GM18867 (cell line): Measurements from ENCODE around the gene EIF5A.

Experiments used
- ATAC-seq: cut with Tn5 transposase; IDR thresholded peaks from one replicate; pipeline ENCODE4 v1.9.1; 2021; ENCODE audit warnings: mild to moderate bottlenecking, moderate library complexity; ENCODE audit not compliant: unreplicated experiment

Gene EIF5A

DNA sequence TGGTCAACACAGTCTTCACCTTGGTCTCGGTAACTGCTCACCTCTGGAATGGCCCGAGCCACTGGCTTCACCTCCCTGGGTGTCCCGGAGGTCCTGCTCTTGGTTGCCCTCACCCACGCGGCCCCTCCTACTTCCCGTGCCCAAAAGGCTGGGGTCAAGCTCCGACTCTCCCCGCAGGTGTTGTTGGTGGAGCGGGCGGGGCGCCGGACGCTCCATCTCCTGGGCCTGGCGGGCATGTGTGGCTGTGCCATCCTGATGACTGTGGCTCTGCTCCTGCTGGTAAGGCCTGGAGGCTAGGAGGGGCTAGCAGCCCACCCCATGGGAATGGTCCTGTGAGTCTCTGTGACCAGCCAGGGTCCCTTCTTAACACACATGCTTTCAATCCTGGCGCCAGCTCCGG is 22.5 kb upstream of the EIF5A start:
- ATAC-seq: no peak

- no peak for ATAC-seq
Measured at GRCh38 chr17:7285679-7286078, 21.7 kb upstream of the EIF5A start.

- no peak for ATAC-seq
Measured at GRCh38 chr17:7289256-7290032, 18.0 kb upstream of the EIF5A start.

DNA sequence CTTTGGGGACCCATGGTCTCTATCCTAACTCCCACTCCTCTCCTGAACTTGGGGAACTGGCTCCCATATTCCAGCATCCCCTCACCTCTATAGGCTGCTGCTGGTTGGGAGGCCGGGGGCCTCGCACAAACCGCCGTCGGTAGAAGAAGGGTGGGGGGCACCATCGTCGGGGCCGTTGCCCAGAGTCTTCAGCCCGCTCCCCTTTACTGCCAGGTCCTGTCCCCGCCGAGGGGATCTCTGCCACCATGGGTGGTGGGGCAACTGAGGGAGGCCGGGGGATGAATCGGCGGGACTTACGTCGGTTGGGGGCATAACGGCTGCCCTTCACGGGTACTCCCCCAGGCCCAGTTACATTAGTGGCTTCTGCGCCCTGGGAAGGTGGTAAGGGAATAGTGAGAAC is 17.3 kb upstream of the EIF5A start:
- ATAC-seq: no peak

DNA sequence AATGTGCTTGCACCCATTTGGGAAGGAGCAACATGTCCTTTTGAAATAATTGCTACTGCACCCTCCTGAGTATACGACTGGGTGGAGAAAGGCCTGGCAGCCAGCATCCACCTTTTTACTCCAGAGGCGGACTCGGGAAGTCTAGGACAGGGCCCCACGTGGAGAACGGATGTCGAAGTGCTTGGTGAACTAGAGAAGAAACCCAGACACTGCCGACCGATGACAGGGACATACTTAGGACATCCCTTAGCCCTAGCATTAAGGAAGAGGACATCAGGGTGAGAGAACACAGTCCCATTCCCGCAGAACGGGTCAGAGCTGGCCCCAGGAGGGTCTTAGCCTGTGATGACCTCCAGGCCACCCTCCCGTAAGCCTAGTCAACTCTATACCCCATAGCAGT is 16.7 kb upstream of the EIF5A start:
- ATAC-seq: no peak

GRCh38 chr17:7292194-7292593 is 15.2 kb upstream of the EIF5A start:
- no peak for ATAC-seq

- ATAC-seq: no peak
Measured at GRCh38 chr17:7292729-7293128, 14.7 kb upstream of the EIF5A start.

DNA sequence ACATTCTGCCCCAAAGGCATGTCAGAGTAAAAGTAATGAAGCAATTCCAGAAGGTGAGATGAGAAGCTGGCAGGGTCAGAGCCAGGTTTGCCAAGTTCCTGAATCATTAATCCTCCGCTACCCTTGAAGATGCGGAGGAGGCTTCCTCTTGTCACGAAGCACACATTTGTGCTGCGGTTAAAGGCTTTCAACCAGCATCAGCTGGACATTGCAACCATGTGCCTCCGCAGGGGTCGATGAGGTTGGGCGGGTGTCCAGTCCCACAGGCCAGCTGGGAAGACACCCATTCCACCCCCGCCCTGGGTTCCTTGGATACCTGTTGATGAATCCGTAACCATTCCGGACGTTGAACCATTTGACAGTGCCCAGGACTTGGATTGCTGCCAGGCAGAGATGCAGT is 14.3 kb upstream of the EIF5A start:
- no peak for ATAC-seq

GRCh38 chr17:7293816-7294613 is 13.4 kb upstream of the EIF5A start:
- no peak for ATAC-seq

- ATAC-seq: no peak
Measured at GRCh38 chr17:7294614-7295153, 12.7 kb upstream of the EIF5A start, which contains the start of gene YBX2. TSS of gene YBX2 (minus strand) at chr17:7294639. CDS start at chr17:7294500, 139 bp downstream.

DNA sequence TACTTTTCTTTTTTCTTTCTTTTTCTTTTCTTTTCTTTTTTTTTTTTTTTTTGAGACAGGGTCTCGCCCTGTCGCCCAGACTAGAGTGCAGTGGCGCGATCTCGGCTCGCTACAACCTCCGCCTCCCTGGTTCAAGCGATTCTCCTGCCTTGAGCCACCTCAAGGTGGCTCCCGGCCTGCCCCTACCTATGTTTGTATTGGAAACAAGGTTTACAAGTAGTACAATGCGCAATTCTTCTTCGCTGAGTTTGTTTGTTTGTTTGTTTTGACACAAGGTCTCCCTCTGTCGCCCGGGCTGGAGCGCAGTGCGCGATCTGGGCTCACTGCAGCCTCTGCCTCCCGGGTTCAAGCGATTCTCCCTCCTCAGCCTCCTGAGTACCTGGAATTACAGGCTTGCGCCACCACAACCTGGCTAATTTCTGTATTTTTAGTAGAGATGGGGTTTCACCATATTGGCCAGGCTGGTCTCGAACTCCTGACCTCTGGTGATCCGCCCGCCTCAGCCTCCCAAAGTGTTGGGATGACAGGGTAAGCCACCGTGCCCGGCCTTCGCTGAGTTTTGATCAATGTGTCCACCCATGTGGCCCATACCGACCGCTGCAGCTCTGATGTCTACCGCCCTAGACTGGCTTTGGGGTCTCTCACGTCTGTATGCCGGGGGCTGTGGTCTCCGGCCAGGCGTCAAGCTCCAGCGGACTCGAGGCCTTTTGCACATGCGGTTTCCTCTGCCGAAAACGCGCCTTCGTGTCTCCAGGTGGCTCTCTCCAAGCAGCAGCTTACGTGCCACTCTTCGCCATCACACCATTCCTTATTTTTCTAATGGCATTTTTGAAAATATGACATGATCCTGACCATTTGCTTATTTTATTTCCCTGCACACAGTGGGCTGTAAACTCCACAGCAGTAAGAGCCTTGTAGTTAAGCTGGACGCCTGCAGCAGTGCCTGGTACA is 11.9 kb upstream of the EIF5A start:
- no peak for ATAC-seq

GRCh38 chr17:7296189-7296861 is 11.1 kb upstream of the EIF5A start:
- ATAC-seq: no peak

DNA sequence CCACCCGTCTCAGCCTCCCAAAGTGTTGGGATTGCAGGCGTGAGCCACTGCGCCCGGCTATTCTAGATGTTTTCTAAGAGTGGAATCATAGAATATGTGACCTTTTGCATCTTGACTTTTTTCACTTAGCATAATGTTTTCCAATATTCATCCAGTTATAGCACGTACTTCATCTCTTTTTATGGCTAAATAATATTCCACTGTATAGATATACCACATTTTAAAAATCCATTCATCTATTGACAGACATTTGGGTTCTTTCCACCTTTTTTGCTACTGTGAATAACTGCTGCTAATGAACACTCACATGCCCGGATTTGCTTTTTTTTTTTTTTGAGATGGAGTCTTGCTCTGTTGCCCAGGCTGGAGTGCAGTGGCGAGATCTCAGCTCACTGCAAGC is 3.2 kb upstream of the EIF5A start:
- no peak for ATAC-seq

GRCh38 chr17:7307686-7308624 is 527 bp downstream of the EIF5A start:
- peak; percentile 4 for ATAC-seq

DNA sequence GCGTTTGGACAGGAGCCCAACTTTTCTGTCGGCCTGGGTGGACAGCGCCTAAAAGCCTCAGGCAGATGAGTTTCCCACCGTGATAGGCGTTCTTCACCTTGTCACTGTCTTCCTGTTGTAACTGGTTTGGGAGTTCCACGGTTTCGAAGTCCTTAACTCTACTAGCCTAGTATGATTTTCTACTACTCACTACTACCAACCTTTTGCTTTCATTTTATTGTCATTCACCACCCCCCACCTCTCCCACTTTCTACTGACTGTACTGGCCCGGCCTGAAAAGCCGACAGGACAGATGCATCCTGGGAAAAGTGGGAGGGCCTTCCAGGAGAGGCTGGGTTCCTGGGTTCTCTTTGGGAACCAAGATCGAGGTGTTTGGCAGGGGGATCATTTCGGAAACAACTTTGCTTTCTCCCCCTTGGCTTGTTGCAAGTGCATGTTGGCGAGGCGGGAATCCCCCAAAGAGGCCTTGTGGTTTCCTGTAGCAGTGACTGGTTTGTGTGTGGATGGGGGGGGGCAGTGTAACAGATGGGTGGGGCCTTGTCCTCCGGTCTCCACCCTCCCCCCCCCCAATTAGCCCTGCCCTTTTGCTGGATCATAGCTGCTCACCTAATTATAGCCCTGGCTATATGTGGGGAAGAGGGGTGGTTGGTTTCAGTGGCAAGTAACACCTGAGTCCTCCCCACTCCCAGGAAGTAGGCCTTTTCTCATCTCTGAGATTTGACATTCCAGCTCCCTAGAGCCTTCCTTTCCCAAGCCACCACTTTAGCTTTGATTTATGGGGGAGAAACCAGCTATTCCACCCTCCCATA is 1.4 kb downstream of the EIF5A start:
- ATAC-seq: peak; percentile 23

DNA sequence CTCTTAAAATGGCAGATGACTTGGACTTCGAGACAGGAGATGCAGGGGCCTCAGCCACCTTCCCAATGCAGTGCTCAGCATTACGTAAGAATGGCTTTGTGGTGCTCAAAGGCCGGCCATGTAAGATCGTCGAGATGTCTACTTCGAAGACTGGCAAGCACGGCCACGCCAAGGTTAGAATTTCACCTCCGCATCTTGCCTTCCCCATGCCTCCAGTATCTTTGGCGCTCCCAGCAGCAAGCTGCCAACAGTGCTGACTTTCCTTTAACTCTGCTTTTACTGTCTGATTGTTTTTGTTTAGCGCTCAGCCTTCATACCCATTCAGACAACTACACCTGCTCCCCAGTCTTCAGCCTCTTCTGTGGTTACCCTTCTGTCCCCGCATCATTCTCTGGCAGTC is 2.2 kb downstream of the EIF5A start:
- no peak for ATAC-seq

DNA sequence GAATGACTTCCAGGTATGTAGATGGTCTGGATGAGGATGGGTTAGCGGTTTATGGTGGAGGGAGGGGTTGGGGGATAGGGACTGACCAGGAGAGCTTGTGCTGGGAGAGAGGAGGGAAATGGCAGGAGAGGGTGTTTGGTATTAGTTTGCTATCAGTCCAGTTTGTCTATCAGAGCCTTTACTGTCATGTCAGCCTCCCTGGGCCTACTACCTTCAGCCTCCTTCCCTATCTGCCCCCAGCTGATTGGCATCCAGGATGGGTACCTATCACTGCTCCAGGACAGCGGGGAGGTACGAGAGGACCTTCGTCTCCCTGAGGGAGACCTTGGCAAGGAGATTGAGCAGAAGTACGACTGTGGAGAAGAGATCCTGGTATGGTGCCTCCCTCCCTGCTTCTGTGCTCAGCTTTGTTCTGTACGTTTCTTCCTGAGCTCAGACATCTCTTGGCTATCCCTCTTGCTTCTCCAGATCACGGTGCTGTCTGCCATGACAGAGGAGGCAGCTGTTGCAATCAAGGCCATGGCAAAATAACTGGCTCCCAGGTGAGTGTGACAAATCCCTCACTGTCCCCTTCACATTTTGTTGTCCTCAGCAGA is 3.8 kb downstream of the EIF5A start:
- no peak for ATAC-seq
